LNCaP clone FGC (cell line): ENCODE data around the gene SLC25A21.
A peak's percentile ranks its signal among the peaks of the same experiment; 100 is the strongest.

ENCODE experiments used
- DNase-seq: peaks from one replicate; pipeline ENCODE4 v3.0.0-alpha.2; 2011; ENCODE audit warnings: low read depth
- H3K4me3 ChIP-seq: 2 replicates; pipeline ENCODE4 v1.5.1; 2011; ENCODE audit warnings: mild to moderate bottlenecking, low read depth, low read length, control low read depth
- CTCF ChIP-seq: IDR thresholded peaks from 2 replicates; pipeline ENCODE4 v1.5.1; 2012; ENCODE audit warnings: mild to moderate bottlenecking; ENCODE audit not compliant: control insufficient read depth, insufficient read depth; ENCODE audit errors: extremely low read depth

SLC25A21 gene

DNA sequence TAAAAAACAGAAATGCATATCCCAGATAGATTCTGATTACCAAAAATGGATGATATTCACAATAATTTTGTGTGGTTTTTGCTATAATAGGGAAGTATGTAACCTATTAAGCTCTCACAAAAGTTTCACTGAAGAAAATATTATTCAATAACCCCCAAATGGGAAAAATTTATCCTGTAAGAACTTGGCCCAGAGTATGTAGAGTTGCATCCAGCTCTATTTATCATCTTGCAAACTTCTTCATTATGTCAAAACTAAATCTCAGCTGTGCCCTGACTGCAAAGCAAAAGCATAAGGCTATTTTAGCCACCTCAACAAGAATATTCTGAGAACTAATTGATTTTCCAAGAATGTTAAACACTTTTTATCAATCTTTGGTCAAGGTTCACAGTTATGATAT is 311.6 kb downstream of the SLC25A21 start:
- no peak for TF ChIP-seq CTCF
- no peak overlapping the region for H3K4me3 ChIP-seq
- no peak for DNase-seq

GRCh38 chr14:36859119-36859518 is 313.3 kb downstream of the SLC25A21 start:
- no peak overlapping the region for H3K4me3 ChIP-seq
- no peak for TF ChIP-seq CTCF
- no peak for DNase-seq

- no peak for DNase-seq
- no peak overlapping the region for H3K4me3 ChIP-seq
- no peak for TF ChIP-seq CTCF
These were observed 314.5 kb downstream of the SLC25A21 start for GRCh38 chr14:36857842-36858445.

DNA sequence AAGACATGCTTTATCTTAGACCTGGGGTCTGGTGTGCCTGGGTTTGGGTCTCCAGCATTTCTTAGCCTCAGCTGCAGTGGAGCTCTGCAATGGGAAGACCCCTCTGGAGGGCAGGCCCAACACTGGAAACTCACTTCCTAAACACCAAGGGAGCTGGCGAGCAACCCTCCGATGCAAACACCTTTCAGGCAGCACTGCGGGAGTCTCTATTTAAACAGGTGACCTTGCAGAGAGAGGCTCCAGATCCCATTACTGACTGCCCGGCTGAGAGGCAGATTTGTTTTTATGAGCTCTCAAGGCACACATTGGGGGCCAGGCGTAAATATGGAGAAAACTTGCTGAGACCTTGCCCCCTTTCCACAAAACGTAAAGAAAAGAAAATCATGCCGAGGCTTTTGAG is 315.3 kb downstream of the SLC25A21 start:
- H3K4me3 ChIP-seq, result peak overlapping the region; percentile 28
- peak; percentile 53 for DNase-seq
- TF ChIP-seq CTCF, result no peak

DNA sequence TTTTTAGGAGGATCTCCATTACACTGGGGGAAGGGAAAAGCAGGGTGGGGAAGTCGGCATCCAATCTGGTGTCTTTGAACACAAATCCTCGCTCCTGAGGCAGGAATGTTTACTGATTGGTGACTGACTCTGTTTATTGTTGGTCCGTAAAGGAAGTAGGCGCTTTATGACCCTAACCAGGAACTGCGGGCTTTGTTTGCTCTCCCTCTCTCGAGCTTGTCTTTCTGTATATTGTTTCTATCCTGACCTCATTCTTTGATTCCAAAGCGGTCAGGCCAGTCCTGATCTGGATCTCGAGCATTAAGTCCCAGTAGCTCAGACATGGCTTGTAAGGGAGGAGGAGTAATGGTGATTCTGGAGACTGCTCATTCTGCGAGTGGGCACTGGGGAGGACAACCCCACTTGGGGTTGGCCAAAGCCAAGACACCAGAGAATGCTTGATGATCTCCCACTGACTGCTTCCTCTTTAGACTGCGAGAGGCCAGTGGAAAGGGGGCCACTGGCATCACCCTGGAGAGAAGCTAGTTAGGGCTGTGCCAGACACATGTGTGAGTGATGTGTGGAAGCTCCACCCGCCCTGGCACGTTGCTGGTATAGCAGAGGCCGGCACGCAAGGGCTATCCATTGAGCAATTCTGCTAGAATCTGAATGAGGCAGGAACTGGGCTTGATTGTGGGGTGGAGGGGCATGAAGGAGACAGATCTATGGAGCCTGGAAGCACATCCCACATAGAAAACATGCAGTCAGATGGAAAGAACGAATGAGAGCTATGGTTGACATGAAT is 316.1 kb downstream of the SLC25A21 start:
- DNase-seq, result peak; percentile 97
- TF ChIP-seq CTCF, result no peak
- peak overlapping the region; percentile 28 for H3K4me3 ChIP-seq

GRCh38 chr14:36855396-36855795 is 317.0 kb downstream of the SLC25A21 start:
- no peak overlapping the region for H3K4me3 ChIP-seq
- DNase-seq, result no peak
- no peak for TF ChIP-seq CTCF

- TF ChIP-seq CTCF, result no peak
- DNase-seq, result no peak
- H3K4me3 ChIP-seq, result no peak overlapping the region
These were observed 319.3 kb downstream of the SLC25A21 start for GRCh38 chr14:36852981-36853691.
